ENCODE measurements around the gene TP73. TPM values are rescaled to one million over a fixed set of nuclear protein-coding genes. Genes with fewer than 3 reads are reported as not detected.

The TP73 gene
- total RNA-seq, 1 experiment from 2014 or later = 11.9 TPM

DNA sequence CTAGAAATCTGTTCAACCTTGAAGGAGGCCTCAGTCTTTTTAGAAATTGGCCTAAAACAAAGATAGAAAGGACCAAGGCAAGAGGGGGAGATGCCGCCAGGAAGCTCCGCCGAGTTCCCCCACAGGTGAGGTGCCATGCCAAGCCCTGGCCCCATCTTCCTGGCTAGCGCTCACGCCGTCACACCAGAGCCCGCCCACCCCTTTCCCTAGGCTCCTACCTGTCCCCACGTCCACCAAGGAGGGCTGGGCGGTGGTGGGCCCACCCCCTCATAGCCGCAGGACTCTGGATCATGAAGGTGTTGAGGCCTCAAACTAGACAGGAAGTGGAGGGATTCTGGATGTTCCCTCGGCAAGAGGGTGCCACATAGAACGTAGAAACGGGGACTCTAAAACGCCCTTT lies 84.4 kb downstream of the TP73 start:
- TF ChIP-seq, protein P1, sequence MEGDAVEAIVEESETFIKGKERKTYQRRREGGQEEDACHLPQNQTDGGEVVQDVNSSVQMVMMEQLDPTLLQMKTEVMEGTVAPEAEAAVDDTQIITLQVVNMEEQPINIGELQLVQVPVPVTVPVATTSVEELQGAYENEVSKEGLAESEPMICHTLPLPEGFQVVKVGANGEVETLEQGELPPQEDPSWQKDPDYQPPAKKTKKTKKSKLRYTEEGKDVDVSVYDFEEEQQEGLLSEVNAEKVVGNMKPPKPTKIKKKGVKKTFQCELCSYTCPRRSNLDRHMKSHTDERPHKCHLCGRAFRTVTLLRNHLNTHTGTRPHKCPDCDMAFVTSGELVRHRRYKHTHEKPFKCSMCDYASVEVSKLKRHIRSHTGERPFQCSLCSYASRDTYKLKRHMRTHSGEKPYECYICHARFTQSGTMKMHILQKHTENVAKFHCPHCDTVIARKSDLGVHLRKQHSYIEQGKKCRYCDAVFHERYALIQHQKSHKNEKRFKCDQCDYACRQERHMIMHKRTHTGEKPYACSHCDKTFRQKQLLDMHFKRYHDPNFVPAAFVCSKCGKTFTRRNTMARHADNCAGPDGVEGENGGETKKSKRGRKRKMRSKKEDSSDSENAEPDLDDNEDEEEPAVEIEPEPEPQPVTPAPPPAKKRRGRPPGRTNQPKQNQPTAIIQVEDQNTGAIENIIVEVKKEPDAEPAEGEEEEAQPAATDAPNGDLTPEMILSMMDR (IDR thresholded peaks at IDR 0.05; ENCODE audit: insufficient read depth in 1 of 2, low read depth in 1 of 2, low read length in 1 of 2, severe bottlenecking in 1 of 2, unreplicated experiment in 1 of 2) = no peak
- ChIA-PET CTCF (no interaction called here), POLR2A (no interaction called here)
- no peaks in the 10 kb centered on the region for H3K4me1 Mint-ChIP-seq (ENCODE audit: low read depth, unreplicated experiment)
- Histone ChIP-seq H3K4me1 (no peaks in the 10 kb centered on the region), H3K9me3 (no peaks in the 10 kb centered on the region), H3K36me3 (ENCODE audit: control insufficient read depth, insufficient read depth, low read length) (no peaks in the 10 kb centered on the region), H3K27me3 (replicated peaks; ENCODE audit: control insufficient read depth, insufficient read depth, low read length) (no peaks in the 10 kb centered on the region), H3K4me3 (ENCODE audit: low read depth, low read length) (no peak overlapping the region)
- no peaks in the 10 kb centered on the region for H3K27me3 Mint-ChIP-seq (ENCODE audit: insufficient read depth, unreplicated experiment)
- no peaks in the 10 kb centered on the region for H3K9me3 Mint-ChIP-seq (ENCODE audit: unreplicated experiment)
- intact Hi-C loops (cut with micrococcal nuclease; ENCODE audit: unreplicated experiment) = no loop called here
- no TSS peak for BruUV-seq (replicated peaks)
- H3K4me3 Mint-ChIP-seq (ENCODE audit: unreplicated experiment) = no peak overlapping the region
- H3K27ac Mint-ChIP-seq (ENCODE audit: unreplicated experiment) = no peak overlapping the region
- no peak for DNase-seq
- H3K36me3 Mint-ChIP-seq (ENCODE audit: insufficient read depth, unreplicated experiment) = no peaks in the 10 kb centered on the region

DNA sequence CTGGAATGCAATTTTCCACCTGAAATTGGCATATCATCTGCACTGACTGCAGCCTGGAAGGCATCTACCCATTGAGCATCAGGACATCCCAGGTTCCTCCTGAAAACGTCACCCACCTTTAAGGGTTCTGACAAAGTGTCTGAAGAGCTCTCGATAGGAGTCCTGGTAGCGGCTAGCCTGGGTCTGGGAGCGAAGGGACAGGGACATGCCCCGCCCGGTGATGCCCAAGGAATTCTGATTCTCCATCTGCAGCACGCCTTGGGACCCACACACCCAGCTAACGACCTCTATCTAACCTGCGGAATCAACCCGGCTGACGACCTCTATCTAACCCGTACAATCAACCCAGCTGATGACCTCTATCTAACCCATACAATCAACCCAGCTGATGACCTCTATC lies 86.6 kb downstream of the TP73 start:
- Mint-ChIP-seq H3K4me3 (ENCODE audit: unreplicated experiment) (no peak overlapping the region), H3K27ac (ENCODE audit: unreplicated experiment) (no peak overlapping the region), H3K4me1 (ENCODE audit: low read depth, unreplicated experiment) (no peaks in the 10 kb centered on the region), H3K27me3 (ENCODE audit: insufficient read depth, unreplicated experiment) (no peaks in the 10 kb centered on the region), H3K9me3 (ENCODE audit: unreplicated experiment) (no peaks in the 10 kb centered on the region), H3K36me3 (ENCODE audit: insufficient read depth, unreplicated experiment) (no peaks in the 10 kb centered on the region)
- ChIA-PET POLR2A (no interaction called here), CTCF (no interaction called here)
- no TSS peak for BruUV-seq (replicated peaks)
- TF ChIP-seq, protein P1 (IDR thresholded peaks at IDR 0.05; ENCODE audit: insufficient read depth in 1 of 2, low read depth in 1 of 2, low read length in 1 of 2, severe bottlenecking in 1 of 2, unreplicated experiment in 1 of 2) = no peak
- H3K27me3 ChIP-seq (replicated peaks; ENCODE audit: control insufficient read depth, insufficient read depth, low read length) = no peaks in the 10 kb centered on the region
- no peaks in the 10 kb centered on the region for H3K4me1 ChIP-seq
- intact Hi-C loops (cut with micrococcal nuclease; ENCODE audit: unreplicated experiment) = no loop called here
- H3K9me3 ChIP-seq = no peaks in the 10 kb centered on the region
- no peaks in the 10 kb centered on the region for H3K36me3 ChIP-seq (ENCODE audit: control insufficient read depth, insufficient read depth, low read length)
- no peak overlapping the region for H3K4me3 ChIP-seq (ENCODE audit: low read depth, low read length)
- no peak for DNase-seq

DNA sequence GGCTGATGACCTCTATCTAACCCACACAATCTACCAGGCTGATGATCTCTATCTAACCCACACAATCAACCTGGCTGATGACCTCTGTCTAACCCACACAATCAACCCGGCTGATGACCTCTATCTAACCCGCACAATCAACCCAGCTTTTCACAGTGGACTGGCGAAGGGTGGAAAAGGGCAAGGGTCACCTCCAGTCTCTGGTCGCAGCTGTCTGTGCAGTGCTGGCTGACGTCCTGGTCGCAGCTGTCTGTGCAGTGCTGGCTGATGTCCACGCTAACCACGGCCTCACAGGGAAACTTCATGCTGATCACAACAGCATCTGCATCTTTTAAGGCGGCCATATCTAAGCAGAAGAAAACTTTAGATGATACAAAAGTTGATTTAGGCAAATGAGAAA lies 87.7 kb downstream of the TP73 start:
- H3K36me3 Mint-ChIP-seq (ENCODE audit: insufficient read depth, unreplicated experiment) = no peaks in the 10 kb centered on the region
- H3K9me3 Mint-ChIP-seq (ENCODE audit: unreplicated experiment) = no peaks in the 10 kb centered on the region
- DNase-seq = no peak
- no peaks in the 10 kb centered on the region for H3K27me3 Mint-ChIP-seq (ENCODE audit: insufficient read depth, unreplicated experiment)
- CTCF ChIA-PET = no interaction called here
- no TSS peak for BruUV-seq (replicated peaks)
- no peaks in the 10 kb centered on the region for H3K36me3 ChIP-seq (ENCODE audit: control insufficient read depth, insufficient read depth, low read length)
- POLR2A ChIA-PET = no interaction called here
- no peak overlapping the region for H3K4me3 Mint-ChIP-seq (ENCODE audit: unreplicated experiment)
- no peaks in the 10 kb centered on the region for H3K27me3 ChIP-seq (replicated peaks; ENCODE audit: control insufficient read depth, insufficient read depth, low read length)
- H3K9me3 ChIP-seq = no peaks in the 10 kb centered on the region
- H3K4me1 ChIP-seq = no peaks in the 10 kb centered on the region
- no peak overlapping the region for H3K27ac Mint-ChIP-seq (ENCODE audit: unreplicated experiment)
- no peak overlapping the region for H3K4me3 ChIP-seq (ENCODE audit: low read depth, low read length)
- intact Hi-C loops (cut with micrococcal nuclease; ENCODE audit: unreplicated experiment) = no loop called here
- TF ChIP-seq, protein P1 (IDR thresholded peaks at IDR 0.05; ENCODE audit: insufficient read depth in 1 of 2, low read depth in 1 of 2, low read length in 1 of 2, severe bottlenecking in 1 of 2, unreplicated experiment in 1 of 2) = no peak
- H3K4me1 Mint-ChIP-seq (ENCODE audit: low read depth, unreplicated experiment) = no peaks in the 10 kb centered on the region
